Measurements from ENCODE around the gene NLK. TPM values are rescaled to one million over a fixed set of nuclear protein-coding genes. Genes with fewer than 3 reads are reported as not detected.

Gene NLK
- total and polyA plus RNA-seq, 2 of the 4 experiments (the other 2 are of a cell fraction), result 15.3 to 23.3 TPM

- peak overlapping the region; percentile 83 for H3K14ac ChIP-seq (replicated peaks; ENCODE audit: low read depth, low read length)
- H2AFZ ChIP-seq (replicated peaks; ENCODE audit: low read length, poor library complexity), result no peak overlapping the region
- peaks cover 3 to 44% of the 10 kb centered on the region in 2 experiments for H3K79me1 ChIP-seq (ENCODE audit: low read depth in 1 of 2, low read length in 2 of 2)
- no peak overlapping the region for H4K5ac ChIP-seq (ENCODE audit: low read depth, low read length)
- no peaks in the 10 kb centered on the region for H3K9me3 ChIP-seq (ENCODE audit: control insufficient read depth, insufficient read depth, low read length)
- H3K23ac ChIP-seq (ENCODE audit: low read depth, low read length), result peak overlapping the region; percentile 68; the same call in 1 of the 2 replicates
- H2BK15ac ChIP-seq (ENCODE audit: low read depth, low read length), result no peak overlapping the region
- H2BK20ac ChIP-seq (ENCODE audit: low read depth, low read length), result no peak overlapping the region
- peak overlapping the region; percentile 100 for H3K4me2 ChIP-seq (ENCODE audit: low read depth, low read length)
- no peak overlapping the region for H2AK9ac ChIP-seq (replicated peaks; ENCODE audit: low read depth, low read length, poor library complexity)
- peak overlapping the region; percentile 35 for H2BK5ac ChIP-seq (ENCODE audit: low read depth, low read length, poor library complexity, severe bottlenecking)
- H3K4ac ChIP-seq (ENCODE audit: low read depth, low read length), result peak overlapping the region; percentile 76
- H3K4me3 ChIP-seq (ENCODE audit: insufficient read depth, low read depth, low read length), result peak overlapping the region; percentile 71
- no peak overlapping the region for H3K18ac ChIP-seq (ENCODE audit: low read depth, low read length)
- H3K4me1 ChIP-seq (ENCODE audit: control insufficient read depth, insufficient read depth, low read length), result peaks cover 10% of the 10 kb centered on the region
- H3K9ac ChIP-seq (ENCODE audit: low read depth, low read length), result no peak overlapping the region
- no peak overlapping the region for H2BK120ac ChIP-seq (ENCODE audit: low read depth, low read length)
- peaks cover 8% of the 10 kb centered on the region; the same call in 1 of the 2 replicates for H3K36me3 ChIP-seq (ENCODE audit: control insufficient read depth, insufficient read depth, low read length)
- intact Hi-C loops (cut with micrococcal nuclease) (loop anchor here (5.0 to 10.0 kb wide), 2 partner anchors 139 to 292 kb away; partner anchors contain the start of genes IFT20 and TNFAIP1), in situ Hi-C loops (cut with MboI; ENCODE audit: low sequenced_read_pairs) (loop anchor here (10.0 kb wide), 1 partner anchor 282 kb away; no protein-coding TSS in a partner anchor), dilution Hi-C loops (cut with HindIII; ENCODE audit: low sequenced_read_pairs, unreplicated experiment) (no loop called here)
- H3K27me3 ChIP-seq (ENCODE audit: control insufficient read depth, insufficient read depth, low read length), result no peaks in the 10 kb centered on the region
- ChIA-PET POLR2A (ENCODE audit: unreplicated experiment) (no interaction called here), CTCF (interaction anchor here (0.5 kb wide), 1 partner anchor 441 kb away, joined by 3 read pairs; no protein-coding TSS in a partner anchor)
- TSS peak; percentile 40 for BruUV-seq (replicated peaks)
- TF ChIP-seq POLR2A (IDR thresholded peaks at IDR 0.05; ENCODE audit: low read depth, low read length) (no peak), USF2 (IDR thresholded peaks at IDR 0.05; ENCODE audit: low read depth, low read length) (no peak), BHLHE40 (IDR thresholded peaks at IDR 0.05; ENCODE audit: low read depth, low read length) (no peak)
- H4K8ac ChIP-seq (ENCODE audit: low read depth in 2 of 2, low read length in 2 of 2), result no peak overlapping the region
- ATAC-seq (ENCODE audit: low read depth) (no peak), DNase-seq (no peak)
- no peak overlapping the region for H4K91ac ChIP-seq (ENCODE audit: insufficient read depth, low read depth, low read length)
- no peak overlapping the region for H3K56ac ChIP-seq (ENCODE audit: extremely low read depth, insufficient read depth, low read length)
- H3K9me1 ChIP-seq (ENCODE audit: insufficient read depth, low read length), result peaks cover 7% of the 10 kb centered on the region; the same call in 1 of the 2 replicates
- H3K27ac ChIP-seq (ENCODE audit: insufficient read depth, low read length), result no peak overlapping the region
- 97% methylated on average over 8 of the region's 16 CpGs; no CpG with 5 or more reads in 1 of the 2 experiments for WGBS, 2 experiments (ENCODE audit: extremely low coverage in 2 of 2, insufficient read length in 1 of 2)
- H4K20me1 ChIP-seq (ENCODE audit: insufficient read depth, low read length), result peaks cover 42% of the 10 kb centered on the region
- H2AK5ac ChIP-seq (ENCODE audit: low read depth, low read length), result peak overlapping the region; percentile 44; the same call in 1 of the 2 replicates
These were observed 329 bp downstream of the NLK start for GRCh38 chr17:28042721-28043291.

Data from IMR-90 (cell line).